Liver (tissue), 3 donors: ENCODE measurements around the gene GLTPD2.
"Not testable (repeated sequence)": the region's sequence is repeated elsewhere in the genome, so short reads cannot be mapped to it uniquely, and the experiment has no call there.

Source experiments
- GABPA ChIP-seq, 2 donors: IDR thresholded peaks in 1 of 2; conservative IDR thresholded peaks in 1 of 2; 2 replicates each; pipeline ENCODE4 v1.6.1; 2016; ENCODE audit warnings: antibody characterized with exemption in 2 of 2, mild to moderate bottlenecking in 1 of 2, moderate library complexity in 1 of 2
- SP1 ChIP-seq: IDR thresholded peaks from 2 replicates; pipeline ENCODE4 v1.6.1; 2018; ENCODE audit warnings: antibody characterized with exemption, mild to moderate bottlenecking
- TAF1 ChIP-seq: conservative IDR thresholded peaks from 2 replicates; pipeline ENCODE4 v1.6.1; 2016; ENCODE audit warnings: antibody characterized with exemption, mild to moderate bottlenecking
- YY1 ChIP-seq: IDR thresholded peaks from 2 replicates; pipeline ENCODE4 v1.6.1; 2016; ENCODE audit warnings: antibody characterized with exemption, mild to moderate bottlenecking
- TF ChIP-seq, protein P1 (sequence below): fragments of 150-350 bp; IDR thresholded peaks from 2 replicates; pipeline ENCODE4 v1.5.1; 2017; ENCODE audit warnings: improper control_type of control experiment, low read depth, low read length; ENCODE audit not compliant: missing input control
- TF ChIP-seq, protein P2 (sequence below): IDR thresholded peaks from 2 replicates; pipeline ENCODE4 v1.6.1; 2016; ENCODE audit warnings: antibody characterized with exemption
- TF ChIP-seq, protein P3 (sequence below): IDR thresholded peaks from 2 replicates; pipeline ENCODE4 v1.6.1; 2016; ENCODE audit warnings: antibody characterized with exemption
- TF ChIP-seq, protein P4 (sequence below): IDR thresholded peaks from 2 replicates; pipeline ENCODE4 v1.6.1; 2016; ENCODE audit warnings: antibody characterized with exemption
- donor health status: healthy.
- donor health status: healthy.

DNA sequence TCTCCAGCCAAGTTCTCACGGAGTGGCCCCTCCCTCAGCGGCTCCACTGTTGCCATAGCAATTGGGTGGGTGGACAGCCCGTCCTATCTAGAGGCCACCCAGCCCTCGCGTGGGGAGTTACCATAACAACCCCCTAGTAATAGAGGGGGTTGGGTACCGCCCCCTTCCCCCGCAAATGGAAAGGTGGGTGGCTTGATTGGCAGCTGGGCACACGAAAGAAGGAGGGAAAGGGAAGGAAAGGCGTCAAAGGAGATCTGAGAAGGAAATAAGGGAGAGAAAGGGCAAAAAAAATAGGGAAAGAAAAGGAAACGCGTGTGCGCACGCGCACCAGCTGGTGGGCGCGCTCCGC lies 44.0 kb downstream of the GLTPD2 start:
- TF ChIP-seq, protein P1, sequence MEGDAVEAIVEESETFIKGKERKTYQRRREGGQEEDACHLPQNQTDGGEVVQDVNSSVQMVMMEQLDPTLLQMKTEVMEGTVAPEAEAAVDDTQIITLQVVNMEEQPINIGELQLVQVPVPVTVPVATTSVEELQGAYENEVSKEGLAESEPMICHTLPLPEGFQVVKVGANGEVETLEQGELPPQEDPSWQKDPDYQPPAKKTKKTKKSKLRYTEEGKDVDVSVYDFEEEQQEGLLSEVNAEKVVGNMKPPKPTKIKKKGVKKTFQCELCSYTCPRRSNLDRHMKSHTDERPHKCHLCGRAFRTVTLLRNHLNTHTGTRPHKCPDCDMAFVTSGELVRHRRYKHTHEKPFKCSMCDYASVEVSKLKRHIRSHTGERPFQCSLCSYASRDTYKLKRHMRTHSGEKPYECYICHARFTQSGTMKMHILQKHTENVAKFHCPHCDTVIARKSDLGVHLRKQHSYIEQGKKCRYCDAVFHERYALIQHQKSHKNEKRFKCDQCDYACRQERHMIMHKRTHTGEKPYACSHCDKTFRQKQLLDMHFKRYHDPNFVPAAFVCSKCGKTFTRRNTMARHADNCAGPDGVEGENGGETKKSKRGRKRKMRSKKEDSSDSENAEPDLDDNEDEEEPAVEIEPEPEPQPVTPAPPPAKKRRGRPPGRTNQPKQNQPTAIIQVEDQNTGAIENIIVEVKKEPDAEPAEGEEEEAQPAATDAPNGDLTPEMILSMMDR = not testable (repeated sequence)
- not testable (repeated sequence) for TF ChIP-seq GABPA (IDR thresholded peaks at IDR 0.05 in 1 of 2, conservative IDR thresholded peaks at IDR 0.05 in 1 of 2); SP1; TAF1; YY1
- TF ChIP-seq, protein P2, sequence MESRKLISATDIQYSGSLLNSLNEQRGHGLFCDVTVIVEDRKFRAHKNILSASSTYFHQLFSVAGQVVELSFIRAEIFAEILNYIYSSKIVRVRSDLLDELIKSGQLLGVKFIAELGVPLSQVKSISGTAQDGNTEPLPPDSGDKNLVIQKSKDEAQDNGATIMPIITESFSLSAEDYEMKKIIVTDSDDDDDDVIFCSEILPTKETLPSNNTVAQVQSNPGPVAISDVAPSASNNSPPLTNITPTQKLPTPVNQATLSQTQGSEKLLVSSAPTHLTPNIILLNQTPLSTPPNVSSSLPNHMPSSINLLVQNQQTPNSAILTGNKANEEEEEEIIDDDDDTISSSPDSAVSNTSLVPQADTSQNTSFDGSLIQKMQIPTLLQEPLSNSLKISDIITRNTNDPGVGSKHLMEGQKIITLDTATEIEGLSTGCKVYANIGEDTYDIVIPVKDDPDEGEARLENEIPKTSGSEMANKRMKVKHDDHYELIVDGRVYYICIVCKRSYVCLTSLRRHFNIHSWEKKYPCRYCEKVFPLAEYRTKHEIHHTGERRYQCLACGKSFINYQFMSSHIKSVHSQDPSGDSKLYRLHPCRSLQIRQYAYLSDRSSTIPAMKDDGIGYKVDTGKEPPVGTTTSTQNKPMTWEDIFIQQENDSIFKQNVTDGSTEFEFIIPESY = not testable (repeated sequence)
- TF ChIP-seq, protein P3, sequence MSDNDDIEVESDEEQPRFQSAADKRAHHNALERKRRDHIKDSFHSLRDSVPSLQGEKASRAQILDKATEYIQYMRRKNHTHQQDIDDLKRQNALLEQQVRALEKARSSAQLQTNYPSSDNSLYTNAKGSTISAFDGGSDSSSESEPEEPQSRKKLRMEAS = not testable (repeated sequence)
- TF ChIP-seq, protein P4, sequence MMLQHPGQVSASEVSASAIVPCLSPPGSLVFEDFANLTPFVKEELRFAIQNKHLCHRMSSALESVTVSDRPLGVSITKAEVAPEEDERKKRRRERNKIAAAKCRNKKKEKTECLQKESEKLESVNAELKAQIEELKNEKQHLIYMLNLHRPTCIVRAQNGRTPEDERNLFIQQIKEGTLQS = not testable (repeated sequence)
